Ovary (tissue), 9 donors: ENCODE measurements around the gene SERPINI1. TPM values are rescaled to one million over a fixed set of nuclear protein-coding genes. Genes with fewer than 3 reads are reported as not detected.
"Not testable (repeated sequence)": the region's sequence is repeated elsewhere in the genome, so short reads cannot be mapped to it uniquely, and the experiment has no call there.

Source experiments
- DNase-seq, 5 donors: peaks; one replicate each; pipeline ENCODE4 v3.0.0-alpha.2; 2019 to 2020
- H3K27ac ChIP-seq, 2 donors: fragments of 200-600 bp; one replicate each; pipeline versions ENCODE4 v1.5.1 to v1.8.0; 2019 to 2022
- H3K27me3 ChIP-seq: fragments of 200-600 bp; one replicate; pipeline ENCODE4 v1.8.0; 2022
- H3K36me3 ChIP-seq: fragments of 200-600 bp; sonication (generic); one replicate; pipeline ENCODE4 v1.5.1; 2019
- H3K4me1 ChIP-seq: one replicate; pipeline ENCODE4 v1.8.1; 2013; ENCODE audit warnings: mild to moderate bottlenecking, moderate library complexity; ENCODE audit not compliant: insufficient read depth
- H3K4me3 ChIP-seq: fragments of 200-600 bp; sonication (generic); one replicate; pipeline ENCODE4 v1.5.1; 2017
- H3K9me3 ChIP-seq, 2 donors: fragments of 200-600 bp in 1 of 2; sonication (generic) in 1 of 2; one replicate each; pipeline versions ENCODE4 v1.5.1 to v1.8.1; 2013 to 2019; ENCODE audit warnings: mild to moderate bottlenecking in 1 of 2, moderate library complexity in 1 of 2
- EP300 ChIP-seq: sonication (generic); formaldehyde crosslinking; IDR thresholded peaks from one replicate; pipeline ENCODE4 v1.6.1; 2017; ENCODE audit warnings: antibody characterized with exemption
- POLR2A ChIP-seq: fragments of 450-650 bp; IDR thresholded peaks from one replicate; pipeline ENCODE4 v1.6.1; 2017; ENCODE audit warnings: antibody characterized with exemption, mild to moderate bottlenecking, moderate library complexity
- WGBS, 3 donors: extraction: QIAGEN DNeasy Blood & Tissue Kit in 1 of 3; methylation state at CpG; one replicate each; pipeline versions ENCODE4 v1.1.5 to v1.1.7; 2013 to 2017; 5-methylcytosine and 5-hydroxymethylcytosine counted together
- intact Hi-C, 4 donors: fragments of 100-400 bp; cut with DNase I; formaldehyde crosslinking; loops; one replicate each; pipeline versions ENCODE4 v1.11.0 to v1.15.1; 2022 to 2023
- polyA plus RNA-seq, 2 donors: library from polyadenylated mRNA; stranded (reverse); fragments of 200-250 nt in 1 of 2; fragments of 350-450 nt in 1 of 2; fragmentation: Illumina TruSeq in 1 of 2; extraction: RNeasy Lipid Tissue Mini Kit (QIAGEN cat#74804) in 1 of 2; gene quantifications; one replicate each; pipeline ENCODE4 v1.2.3, GENCODE V29; 2013 to 2014
- total RNA-seq, 7 donors: library from RNA; depleted of rRNA in 2 of 7; stranded (reverse); fragments of >200 nt in 2 of 7; fragmentation: NEBNext Ultra II Directional in 3 of 7; extraction: Animal tissue kit (Norgen Biotek cat#: 25700) in 3 of 7; gene quantifications; one replicate each; pipeline versions ENCODE4 v1.1.0 to v1.2.4, GENCODE V29; 2016 to 2023
- TF ChIP-seq, protein P1 (sequence below), 3 donors: fragments of 450-650 bp in 2 of 3; fragments of 200-600 bp in 1 of 3; IDR thresholded peaks; one replicate each; pipeline versions ENCODE4 v1.5.1 to v1.8.0; 2016 to 2022; ENCODE audit warnings: antibody characterized with exemption in 3 of 3, mild to moderate bottlenecking in 1 of 3
- donor health status: DM: no; HTN: no; CAD: no; lungs with moderate emphysema.
- donor health status: DM: no; HTN: no; CAD: no.
- donor health status: Bipolar disorder and iron deficiency.
- donor health status: DM: yes; HTN: yes; CAD: no.
- donor health status: DM: no; HTN: no; CAD: no.
- donor health status: DM: yes; HTN: yes; CAD: no.

Gene SERPINI1
- total and polyA plus RNA-seq, 9 donors: 1.8 to 11.6 (median 5.0) TPM

DNA sequence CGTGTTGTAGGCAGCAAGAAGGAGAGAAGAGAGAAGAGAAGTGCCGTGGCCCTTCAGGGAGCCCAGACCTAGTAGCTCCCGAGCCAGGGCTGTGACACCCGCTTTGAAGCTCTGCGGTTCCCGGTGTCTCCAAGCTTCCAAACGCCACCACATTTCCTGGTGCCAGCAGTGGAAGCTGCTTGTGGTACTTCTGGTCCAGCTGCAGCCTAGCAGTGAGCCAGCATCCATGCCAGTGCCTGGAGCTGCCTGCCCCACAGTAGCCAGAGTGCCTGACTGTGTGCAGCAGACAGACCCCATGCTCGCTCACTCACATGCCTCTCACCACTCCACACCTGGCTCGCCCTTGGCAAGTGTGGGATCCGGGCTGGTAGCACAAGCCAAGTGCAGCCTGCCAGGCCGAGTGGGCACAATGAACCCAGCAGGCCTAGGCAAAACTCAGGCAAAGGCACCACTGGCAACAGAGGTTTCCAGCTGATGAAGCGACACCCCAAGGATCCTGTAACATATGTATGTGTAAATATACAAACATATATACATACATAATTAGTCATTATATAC lies 85.8 kb downstream of the SERPINI1 start:
- TF ChIP-seq POLR2A: no peak
- TF ChIP-seq, protein P1, sequence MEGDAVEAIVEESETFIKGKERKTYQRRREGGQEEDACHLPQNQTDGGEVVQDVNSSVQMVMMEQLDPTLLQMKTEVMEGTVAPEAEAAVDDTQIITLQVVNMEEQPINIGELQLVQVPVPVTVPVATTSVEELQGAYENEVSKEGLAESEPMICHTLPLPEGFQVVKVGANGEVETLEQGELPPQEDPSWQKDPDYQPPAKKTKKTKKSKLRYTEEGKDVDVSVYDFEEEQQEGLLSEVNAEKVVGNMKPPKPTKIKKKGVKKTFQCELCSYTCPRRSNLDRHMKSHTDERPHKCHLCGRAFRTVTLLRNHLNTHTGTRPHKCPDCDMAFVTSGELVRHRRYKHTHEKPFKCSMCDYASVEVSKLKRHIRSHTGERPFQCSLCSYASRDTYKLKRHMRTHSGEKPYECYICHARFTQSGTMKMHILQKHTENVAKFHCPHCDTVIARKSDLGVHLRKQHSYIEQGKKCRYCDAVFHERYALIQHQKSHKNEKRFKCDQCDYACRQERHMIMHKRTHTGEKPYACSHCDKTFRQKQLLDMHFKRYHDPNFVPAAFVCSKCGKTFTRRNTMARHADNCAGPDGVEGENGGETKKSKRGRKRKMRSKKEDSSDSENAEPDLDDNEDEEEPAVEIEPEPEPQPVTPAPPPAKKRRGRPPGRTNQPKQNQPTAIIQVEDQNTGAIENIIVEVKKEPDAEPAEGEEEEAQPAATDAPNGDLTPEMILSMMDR (IDR thresholded peaks at IDR 0.05): no peak
- no peak for TF ChIP-seq EP300
- Histone ChIP-seq H3K27me3 (no peaks in the 10 kb centered on the region), H3K36me3 (no peaks in the 10 kb centered on the region), H3K9me3 (no peaks in the 10 kb centered on the region), H3K27ac (no peak overlapping the region), H3K4me1 (no peaks in the 10 kb centered on the region), H3K4me3 (no peak overlapping the region)
- WGBS, 3 donors: 95% methylated on average over 12 of the region's 12 CpGs
- intact Hi-C loops: no loop called here
- no peak for DNase-seq

GRCh38 chr3:167823738-167824137 lies 88.2 kb downstream of the SERPINI1 start:
- DNase-seq: no peak
- no peaks in the 10 kb centered on the region for H3K9me3 ChIP-seq
- no peak overlapping the region for H3K4me3 ChIP-seq
- no peak for TF ChIP-seq EP300
- TF ChIP-seq, protein P1 (IDR thresholded peaks at IDR 0.05): no peak
- intact Hi-C loops: no loop called here
- no peak overlapping the region for H3K27ac ChIP-seq
- 69 to 82% (median 73%) methylated on average over 3 of the region's 3 CpGs for WGBS, 3 donors
- no peaks in the 10 kb centered on the region for H3K27me3 ChIP-seq
- H3K4me1 ChIP-seq: no peaks in the 10 kb centered on the region
- H3K36me3 ChIP-seq: no peaks in the 10 kb centered on the region

DNA sequence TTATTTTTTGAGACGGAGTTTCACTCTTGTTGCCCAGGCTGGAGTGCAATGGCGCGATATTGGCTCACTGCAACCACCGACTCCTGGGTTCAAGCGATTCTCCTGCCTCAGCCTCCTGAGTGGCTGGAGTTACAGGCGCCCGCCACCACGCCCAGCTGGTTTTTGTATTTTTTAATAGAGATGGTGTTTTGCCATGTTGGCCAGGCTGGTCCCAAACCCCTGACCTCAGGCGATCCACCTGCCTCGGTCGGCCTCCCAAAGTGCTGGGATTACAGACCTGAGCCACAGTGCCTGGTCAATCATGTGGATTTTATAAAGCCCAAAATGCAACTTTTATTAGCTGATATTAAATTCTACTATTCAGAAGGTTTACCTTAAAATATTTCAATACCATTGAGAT lies 92.1 kb downstream of the SERPINI1 start:
- H3K4me3 ChIP-seq, intact Hi-C loops, H3K27me3 ChIP-seq, DNase-seq, H3K27ac ChIP-seq, H3K4me1 ChIP-seq, H3K36me3 ChIP-seq, H3K9me3 ChIP-seq: not testable (repeated sequence)
- 95 to 96% (median 96%) methylated on average over 11 of the region's 11 CpGs for WGBS, 3 donors

DNA sequence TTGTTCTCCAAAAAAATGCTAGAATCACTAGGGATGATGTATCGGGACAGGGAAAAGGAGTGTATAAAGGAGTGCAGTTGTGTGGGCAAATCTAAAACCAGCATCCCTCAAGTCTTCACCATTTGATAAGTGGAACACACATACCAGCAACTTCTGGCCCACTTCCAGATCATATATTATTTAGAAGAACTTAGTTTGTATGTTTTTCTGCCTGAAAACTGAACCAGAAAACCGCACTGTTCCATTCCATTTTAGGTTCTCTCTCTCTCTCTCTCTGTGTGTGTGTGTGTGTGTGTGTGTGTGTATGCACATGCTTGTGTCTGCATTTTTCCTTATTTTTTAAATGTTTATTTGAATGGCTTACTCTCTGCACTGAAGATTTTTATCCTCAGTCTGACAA lies 93.5 kb downstream of the SERPINI1 start:
- intact Hi-C loops: no loop called here
- TF ChIP-seq POLR2A (no peak), EP300 (no peak)
- TF ChIP-seq, protein P1 (IDR thresholded peaks at IDR 0.05): no peak
- 65 to 78% (median 66%) methylated on average over 2 of the region's 2 CpGs for WGBS, 3 donors
- DNase-seq: no peak
- no peaks in the 10 kb centered on the region for H3K9me3 ChIP-seq
- no peaks in the 10 kb centered on the region for H3K27me3 ChIP-seq
- no peak overlapping the region for H3K27ac ChIP-seq
- H3K4me3 ChIP-seq: no peak overlapping the region
- H3K4me1 ChIP-seq: no peaks in the 10 kb centered on the region
- H3K36me3 ChIP-seq: no peaks in the 10 kb centered on the region

- DNase-seq: no peak
- Histone ChIP-seq H3K4me3 (no peak overlapping the region), H3K27ac (no peak overlapping the region), H3K36me3 (no peaks in the 10 kb centered on the region), H3K9me3 (no peaks in the 10 kb centered on the region), H3K27me3 (no peaks in the 10 kb centered on the region), H3K4me1 (no peaks in the 10 kb centered on the region)
- TF ChIP-seq POLR2A: no peak
- intact Hi-C loops: no loop called here
- WGBS, 3 donors: 73 to 78% (median 78%) methylated on average over 4 of the region's 4 CpGs
These were observed 94.5 kb downstream of the SERPINI1 start for GRCh38 chr3:167830007-167830406.
